Measurements from ENCODE around the gene HSPB9.

The HSPB9 gene

GRCh38 chr17:42112552-42113176 is 9.9 kb upstream of the HSPB9 start, which contains the start of gene DHX58:
Gene DHX58 (minus strand): TSS chr17:42112714. CDS start chr17:42111892, 822 bp downstream.
- H3K79me2 ChIP-seq (ENCODE audit: control insufficient read depth, insufficient read depth, low read length, unreplicated experiment): peaks cover 17% of the 10 kb centered on the region
- peak within 1 kb of the TSS; percentile 89 for H3K27ac ChIP-seq (ENCODE audit: low read depth, low read length)
- no peak within 1 kb of the TSS for H2AFZ ChIP-seq (ENCODE audit: low read length, unreplicated experiment)

GRCh38 chr17:42113293-42114069 is 9.1 kb upstream of the HSPB9 start:
- Histone ChIP-seq H3K27me3 (ENCODE audit: insufficient read depth, low read length) (no peaks in the 10 kb centered on the region), H2AFZ (ENCODE audit: low read length, unreplicated experiment) (no peak overlapping the region), H3K36me3 (ENCODE audit: insufficient read depth, low read length) (peaks cover 19% of the 10 kb centered on the region; the same call in 1 of the 2 replicates), H3K27ac (ENCODE audit: low read depth, low read length) (peak overlapping the region; percentile 89), H3K4me3 (ENCODE audit: low read depth, low read length) (peak overlapping the region; percentile 79), H3K4me1 (ENCODE audit: control insufficient read depth, insufficient read depth, low read length, unreplicated experiment) (peaks cover 28% of the 10 kb centered on the region), H3K79me2 (ENCODE audit: control insufficient read depth, insufficient read depth, low read length, unreplicated experiment) (peaks cover 17% of the 10 kb centered on the region)

More at GRCh38 chr17:42112552-42113176, 9.9 kb upstream of the HSPB9 start, which contains the start of gene DHX58:
- Histone ChIP-seq H3K36me3 (ENCODE audit: insufficient read depth, low read length) (peaks cover 25% of the 10 kb centered on the region; the same call in 1 of the 2 replicates), H3K27me3 (ENCODE audit: insufficient read depth, low read length) (no peaks in the 10 kb centered on the region), H3K4me3 (ENCODE audit: low read depth, low read length) (peak within 1 kb of the TSS; percentile 79), H3K4me1 (ENCODE audit: control insufficient read depth, insufficient read depth, low read length, unreplicated experiment) (peaks cover 28% of the 10 kb centered on the region)

GRCh38 chr17:42114118-42114517 is 8.5 kb upstream of the HSPB9 start:
- Histone ChIP-seq H3K27me3 (ENCODE audit: insufficient read depth, low read length) (no peaks in the 10 kb centered on the region), H3K4me3 (ENCODE audit: low read depth, low read length) (no peak overlapping the region), H2AFZ (ENCODE audit: low read length, unreplicated experiment) (no peak overlapping the region), H3K36me3 (ENCODE audit: insufficient read depth, low read length) (peaks cover 15% of the 10 kb centered on the region; the same call in 1 of the 2 replicates), H3K4me1 (ENCODE audit: control insufficient read depth, insufficient read depth, low read length, unreplicated experiment) (peaks cover 28% of the 10 kb centered on the region), H3K79me2 (ENCODE audit: control insufficient read depth, insufficient read depth, low read length, unreplicated experiment) (peaks cover 17% of the 10 kb centered on the region), H3K27ac (ENCODE audit: low read depth, low read length) (no peak overlapping the region)

- Histone ChIP-seq H3K79me2 (ENCODE audit: control insufficient read depth, insufficient read depth, low read length, unreplicated experiment) (peaks cover 5% of the 10 kb centered on the region), H3K36me3 (ENCODE audit: insufficient read depth, low read length) (peaks cover 4% of the 10 kb centered on the region; the same call in 1 of the 2 replicates), H3K27ac (ENCODE audit: low read depth, low read length) (no peak overlapping the region), H3K27me3 (ENCODE audit: insufficient read depth, low read length) (no peaks in the 10 kb centered on the region), H3K4me1 (ENCODE audit: control insufficient read depth, insufficient read depth, low read length, unreplicated experiment) (peaks cover 28% of the 10 kb centered on the region), H2AFZ (ENCODE audit: low read length, unreplicated experiment) (no peak overlapping the region), H3K4me3 (ENCODE audit: low read depth, low read length) (no peak overlapping the region)
These were observed 5.8 kb upstream of the HSPB9 start for GRCh38 chr17:42116705-42117396.

GRCh38 chr17:42117397-42118125 is 5.0 kb upstream of the HSPB9 start:
- Histone ChIP-seq H3K4me1 (ENCODE audit: control insufficient read depth, insufficient read depth, low read length, unreplicated experiment) (peaks cover 28% of the 10 kb centered on the region), H2AFZ (ENCODE audit: low read length, unreplicated experiment) (no peak overlapping the region), H3K27me3 (ENCODE audit: insufficient read depth, low read length) (no peaks in the 10 kb centered on the region), H3K36me3 (ENCODE audit: insufficient read depth, low read length) (peaks cover 4% of the 10 kb centered on the region; the same call in 1 of the 2 replicates), H3K79me2 (ENCODE audit: control insufficient read depth, insufficient read depth, low read length, unreplicated experiment) (peaks cover 5% of the 10 kb centered on the region), H3K27ac (ENCODE audit: low read depth, low read length) (no peak overlapping the region), H3K4me3 (ENCODE audit: low read depth, low read length) (no peak overlapping the region)

GRCh38 chr17:42118126-42118510 is 4.5 kb upstream of the HSPB9 start:
- H3K4me3 ChIP-seq (ENCODE audit: low read depth, low read length): no peak overlapping the region
- peaks cover 5% of the 10 kb centered on the region for H3K79me2 ChIP-seq (ENCODE audit: control insufficient read depth, insufficient read depth, low read length, unreplicated experiment)
- peaks cover 3% of the 10 kb centered on the region; the same call in 1 of the 2 replicates for H3K36me3 ChIP-seq (ENCODE audit: insufficient read depth, low read length)
- H3K27me3 ChIP-seq (ENCODE audit: insufficient read depth, low read length): no peaks in the 10 kb centered on the region
- H2AFZ ChIP-seq (ENCODE audit: low read length, unreplicated experiment): no peak overlapping the region
- H3K4me1 ChIP-seq (ENCODE audit: control insufficient read depth, insufficient read depth, low read length, unreplicated experiment): peaks cover 23% of the 10 kb centered on the region
- H3K27ac ChIP-seq (ENCODE audit: low read depth, low read length): no peak overlapping the region

- H2AFZ ChIP-seq (ENCODE audit: low read length, unreplicated experiment): no peak overlapping the region
- H3K27me3 ChIP-seq (ENCODE audit: insufficient read depth, low read length): no peaks in the 10 kb centered on the region
- H3K4me3 ChIP-seq (ENCODE audit: low read depth, low read length): no peak overlapping the region
- H3K27ac ChIP-seq (ENCODE audit: low read depth, low read length): no peak overlapping the region
- no peaks in the 10 kb centered on the region for H3K36me3 ChIP-seq (ENCODE audit: insufficient read depth, low read length)
- H3K79me2 ChIP-seq (ENCODE audit: control insufficient read depth, insufficient read depth, low read length, unreplicated experiment): peaks cover under 1% of the 10 kb centered on the region
- peaks cover 18% of the 10 kb centered on the region for H3K4me1 ChIP-seq (ENCODE audit: control insufficient read depth, insufficient read depth, low read length, unreplicated experiment)
These were observed 4.1 kb upstream of the HSPB9 start for GRCh38 chr17:42118545-42118944.

GRCh38 chr17:42119301-42119700 is 3.3 kb upstream of the HSPB9 start:
- Histone ChIP-seq H3K4me1 (ENCODE audit: control insufficient read depth, insufficient read depth, low read length, unreplicated experiment) (peaks cover 15% of the 10 kb centered on the region), H2AFZ (ENCODE audit: low read length, unreplicated experiment) (no peak overlapping the region), H3K27me3 (ENCODE audit: insufficient read depth, low read length) (no peaks in the 10 kb centered on the region), H3K4me3 (ENCODE audit: low read depth, low read length) (no peak overlapping the region), H3K79me2 (ENCODE audit: control insufficient read depth, insufficient read depth, low read length, unreplicated experiment) (no peaks in the 10 kb centered on the region), H3K27ac (ENCODE audit: low read depth, low read length) (no peak overlapping the region), H3K36me3 (ENCODE audit: insufficient read depth, low read length) (no peaks in the 10 kb centered on the region)

GRCh38 chr17:42120161-42120769 is 2.3 kb upstream of the HSPB9 start:
- no peak overlapping the region for H2AFZ ChIP-seq (ENCODE audit: low read length, unreplicated experiment)
- no peaks in the 10 kb centered on the region for H3K79me2 ChIP-seq (ENCODE audit: control insufficient read depth, insufficient read depth, low read length, unreplicated experiment)
- H3K36me3 ChIP-seq (ENCODE audit: insufficient read depth, low read length): no peaks in the 10 kb centered on the region
- peaks cover 15% of the 10 kb centered on the region for H3K4me1 ChIP-seq (ENCODE audit: control insufficient read depth, insufficient read depth, low read length, unreplicated experiment)
- no peak overlapping the region for H3K27ac ChIP-seq (ENCODE audit: low read depth, low read length)
- peak overlapping the region; percentile 88 for H3K4me3 ChIP-seq (ENCODE audit: low read depth, low read length)
- H3K27me3 ChIP-seq (ENCODE audit: insufficient read depth, low read length): no peaks in the 10 kb centered on the region

Data from ACC112 (cell line).